GM10847 (cell line): ENCODE results near the gene PLK3.

Experiments
- POLR2A ChIP-seq: IDR thresholded peaks from 2 replicates; pipeline ENCODE4 v1.6.1; 2011; ENCODE audit not compliant: insufficient read length; ENCODE audit errors: extremely low read depth

Gene PLK3

GRCh38 chr1:44830900-44831304 lies 30.7 kb downstream of the PLK3 start:
- no peak for TF ChIP-seq POLR2A

- no peak for TF ChIP-seq POLR2A
These were observed 31.3 kb downstream of the PLK3 start for GRCh38 chr1:44831516-44831915.

DNA sequence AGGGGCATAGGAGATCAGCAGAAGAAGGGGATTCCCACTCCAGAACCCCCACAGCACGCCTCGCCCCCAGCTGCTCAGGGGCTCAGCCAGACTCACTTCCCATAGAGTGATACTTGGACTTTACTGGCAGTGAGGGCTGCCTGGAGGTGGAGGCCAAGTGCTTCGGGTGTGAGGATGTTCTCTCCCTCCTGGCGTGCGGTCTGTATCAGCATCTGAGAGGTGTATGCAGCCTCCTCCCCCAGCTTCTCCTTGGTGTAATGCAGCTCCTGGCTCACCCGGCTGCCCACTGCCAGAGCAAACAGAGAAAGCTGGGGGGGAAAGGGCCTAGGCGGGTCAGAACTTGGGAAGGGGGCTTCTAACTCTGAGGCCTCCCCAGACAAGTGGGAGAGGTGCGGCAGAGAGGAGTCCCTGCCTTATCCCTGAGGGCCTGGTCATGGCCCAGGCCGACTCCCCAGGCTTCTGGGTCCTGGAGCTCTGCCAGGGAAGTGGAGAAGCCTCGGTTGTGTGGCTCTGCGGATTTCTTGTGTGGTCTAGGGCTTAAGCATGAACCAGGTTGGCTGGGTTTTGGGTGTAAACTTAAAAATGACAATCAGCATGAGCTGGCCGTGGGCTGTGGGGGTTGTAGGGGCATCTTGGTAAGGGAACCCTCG lies 32.0 kb downstream of the PLK3 start:
- no peak for TF ChIP-seq POLR2A

DNA sequence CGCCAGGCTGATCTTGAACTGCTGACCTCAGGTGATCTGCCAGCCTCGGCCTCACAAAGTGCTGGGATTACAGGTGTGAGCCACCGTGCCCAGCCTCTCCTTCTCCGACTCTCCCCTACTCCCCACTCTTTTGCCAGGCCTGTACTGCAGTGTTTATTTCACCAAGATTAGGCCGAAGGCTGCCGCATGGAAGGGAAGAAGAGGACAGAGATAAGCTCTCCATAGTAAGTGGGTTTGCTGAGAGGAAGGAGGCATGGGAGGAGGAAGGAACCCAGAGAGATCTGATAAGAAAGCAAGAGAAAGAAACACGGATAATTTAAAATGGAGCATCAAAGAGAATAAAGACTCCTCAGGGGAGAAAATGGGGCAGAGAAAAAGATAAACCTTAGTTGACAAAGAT lies 34.2 kb downstream of the PLK3 start:
- no peak for TF ChIP-seq POLR2A

- TF ChIP-seq POLR2A: no peak
These were observed 35.8 kb downstream of the PLK3 start for GRCh38 chr1:44835738-44836675.

DNA sequence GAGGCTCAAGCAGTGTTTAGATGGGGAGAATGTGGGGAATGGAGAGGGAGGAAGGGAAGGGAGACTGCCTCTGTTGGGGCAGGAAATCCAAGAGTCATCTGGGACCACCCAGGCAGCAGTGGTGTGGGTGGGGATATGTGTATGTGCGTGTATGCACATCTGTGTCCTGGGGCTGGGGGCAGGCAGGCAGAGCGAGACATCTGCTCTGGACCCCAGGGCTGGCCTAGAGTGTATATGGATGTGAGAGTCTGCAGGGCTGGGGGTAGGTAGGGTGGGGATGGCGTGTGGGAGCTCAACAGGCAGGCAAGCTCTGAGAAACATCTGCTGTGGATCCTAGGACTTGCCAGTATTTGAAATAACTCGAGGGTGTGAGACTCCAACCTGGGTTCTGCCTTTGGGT lies 39.4 kb downstream of the PLK3 start:
- TF ChIP-seq POLR2A: no peak

GRCh38 chr1:44842486-44842861 lies 42.3 kb downstream of the PLK3 start:
- TF ChIP-seq POLR2A: no peak

DNA sequence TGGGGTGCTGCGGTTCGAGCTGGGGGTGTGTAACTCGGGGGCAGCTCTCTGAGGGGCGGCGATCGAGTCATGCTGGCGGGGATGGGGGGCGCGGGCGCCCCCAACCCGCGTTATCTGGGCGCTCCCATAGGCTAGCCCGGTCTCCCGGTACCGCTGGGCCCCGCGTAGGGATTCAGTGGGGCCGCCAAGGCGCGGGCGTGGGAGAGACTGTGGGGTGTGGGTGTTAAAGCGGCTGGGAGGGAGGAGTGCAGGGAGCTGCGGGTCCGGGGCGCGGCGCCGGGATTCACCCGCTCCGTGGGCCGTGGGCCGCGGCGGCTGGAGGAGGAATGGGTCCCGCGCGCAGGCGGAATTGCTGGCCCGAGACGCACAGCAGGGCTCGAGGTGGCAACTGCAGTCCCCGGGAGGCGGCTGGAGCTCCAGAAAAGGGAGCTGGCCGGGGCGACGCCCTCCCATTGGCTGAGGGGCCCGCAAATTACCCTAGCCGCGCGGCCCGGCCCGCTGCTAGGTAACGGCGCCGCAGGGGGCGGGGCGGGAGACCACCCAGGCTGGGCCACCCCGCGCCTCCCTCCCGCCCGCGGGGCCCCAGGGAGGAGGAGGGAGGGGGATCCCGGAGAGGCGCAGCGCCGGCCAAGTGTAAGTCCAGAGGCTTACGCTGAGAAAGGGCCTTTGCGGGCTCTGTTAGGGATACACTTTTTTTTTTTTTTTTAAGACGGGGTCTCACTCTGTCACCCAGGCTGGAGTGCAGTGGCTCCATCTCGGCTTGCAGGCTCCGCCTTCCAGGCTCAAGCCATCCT lies 42.9 kb downstream of the PLK3 start, which contains the start of gene PTCH2:
Gene PTCH2, minus strand, starts transcription at position 392 of the 794 bp plus-strand sequence. Its CDS starts 321 bp downstream, at position 71.
- no peak for TF ChIP-seq POLR2A

- TF ChIP-seq POLR2A: no peak
These were observed 46.8 kb downstream of the PLK3 start for GRCh38 chr1:44846985-44847384.

DNA sequence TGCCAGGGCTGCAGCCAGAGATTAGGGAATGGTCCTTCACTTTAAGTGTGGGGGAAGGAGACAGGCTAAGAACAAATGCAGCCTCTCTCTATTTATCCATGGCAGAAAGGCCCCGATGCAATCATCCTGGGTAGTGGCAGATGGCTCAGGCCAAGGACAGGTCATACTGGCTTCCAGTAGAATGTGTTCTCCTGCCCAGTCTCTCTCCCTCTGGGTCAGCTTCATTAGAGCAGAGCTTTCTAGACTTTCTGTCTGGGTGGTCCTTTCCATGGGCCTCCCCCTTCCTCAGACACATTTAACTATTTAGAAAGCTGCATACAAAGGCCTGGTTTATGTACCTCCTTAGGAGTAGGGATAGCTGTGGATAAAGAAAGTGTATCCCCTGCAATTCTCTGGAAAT lies 47.7 kb downstream of the PLK3 start:
- TF ChIP-seq POLR2A: no peak

- no peak for TF ChIP-seq POLR2A
These were observed 48.4 kb downstream of the PLK3 start for GRCh38 chr1:44848456-44849181.

GRCh38 chr1:44849575-44850132 lies 49.5 kb downstream of the PLK3 start:
- TF ChIP-seq POLR2A: no peak

GRCh38 chr1:44851308-44851707 lies 51.1 kb downstream of the PLK3 start:
- TF ChIP-seq POLR2A: no peak

GRCh38 chr1:44853201-44853600 lies 53.0 kb downstream of the PLK3 start:
- TF ChIP-seq POLR2A: no peak

- TF ChIP-seq POLR2A: no peak
These were observed 54.8 kb downstream of the PLK3 start for GRCh38 chr1:44854970-44855369.
